ENCODE results near the gene AGFG2. TPM values are rescaled to one million over a fixed set of nuclear protein-coding genes. Genes with fewer than 3 reads are reported as not detected.
A peak's percentile ranks its signal among the peaks of the same experiment; 100 is the strongest.

AGFG2 gene
- total RNA-seq, 1 donor from 2014 or later, result 10.3 TPM

DNA sequence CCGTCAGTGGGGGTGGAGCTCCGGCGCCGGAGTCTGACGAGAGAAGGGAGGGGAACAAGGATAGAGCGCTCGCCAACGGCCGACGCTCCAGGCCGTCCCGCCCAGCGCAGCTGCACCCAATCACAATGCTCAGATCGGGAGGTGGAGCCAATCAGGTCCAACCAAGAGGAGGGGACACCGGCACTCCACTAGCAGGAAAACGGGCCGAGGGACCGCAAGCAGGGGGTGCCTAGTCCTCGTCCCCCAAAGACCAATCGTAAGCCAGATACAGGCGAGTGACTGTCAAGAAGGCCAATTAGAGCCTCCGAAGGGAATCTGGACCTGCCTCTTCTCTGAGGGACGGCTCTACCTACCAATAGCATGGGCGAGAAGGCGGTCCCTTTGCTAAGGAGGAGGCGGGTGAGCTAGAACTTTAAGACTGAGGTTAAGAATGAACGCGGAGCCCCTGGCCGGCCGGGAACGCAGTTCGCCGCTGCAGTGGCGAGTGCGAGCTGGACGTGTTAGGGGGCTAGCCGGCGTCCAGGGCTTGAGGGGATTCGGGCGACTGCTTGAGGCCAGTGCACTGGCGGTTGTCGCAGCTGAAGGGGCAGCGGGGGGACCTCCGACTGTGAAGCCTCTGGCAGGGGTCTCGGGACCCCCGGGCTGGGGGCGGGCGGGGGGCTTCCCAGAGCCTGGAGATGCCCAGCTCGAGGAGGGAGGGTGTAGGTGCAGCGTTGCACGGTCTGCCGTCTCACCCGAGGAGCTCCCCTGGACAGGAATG, 47.4 kb downstream of the AGFG2 start, which contains the start of gene FBXO24:
Gene FBXO24, plus strand, starts transcription at position 63 of the 760 bp plus-strand sequence. Its CDS starts 298 bp downstream, at position 361.
- peak within 1 kb of the TSS; percentile 94 for H3K4me3 Mint-ChIP-seq (ENCODE audit: low read depth)
- peak within 1 kb of the TSS; percentile 98 for H3K27ac Mint-ChIP-seq
- no peaks in the 10 kb centered on the region for H3K36me3 Mint-ChIP-seq (ENCODE audit: insufficient read depth)
- peaks cover 34% of the 10 kb centered on the region for H3K4me1 Mint-ChIP-seq (ENCODE audit: low read depth)
- peaks cover 6% of the 10 kb centered on the region for H3K27me3 Mint-ChIP-seq
- TF ChIP-seq, protein P1, sequence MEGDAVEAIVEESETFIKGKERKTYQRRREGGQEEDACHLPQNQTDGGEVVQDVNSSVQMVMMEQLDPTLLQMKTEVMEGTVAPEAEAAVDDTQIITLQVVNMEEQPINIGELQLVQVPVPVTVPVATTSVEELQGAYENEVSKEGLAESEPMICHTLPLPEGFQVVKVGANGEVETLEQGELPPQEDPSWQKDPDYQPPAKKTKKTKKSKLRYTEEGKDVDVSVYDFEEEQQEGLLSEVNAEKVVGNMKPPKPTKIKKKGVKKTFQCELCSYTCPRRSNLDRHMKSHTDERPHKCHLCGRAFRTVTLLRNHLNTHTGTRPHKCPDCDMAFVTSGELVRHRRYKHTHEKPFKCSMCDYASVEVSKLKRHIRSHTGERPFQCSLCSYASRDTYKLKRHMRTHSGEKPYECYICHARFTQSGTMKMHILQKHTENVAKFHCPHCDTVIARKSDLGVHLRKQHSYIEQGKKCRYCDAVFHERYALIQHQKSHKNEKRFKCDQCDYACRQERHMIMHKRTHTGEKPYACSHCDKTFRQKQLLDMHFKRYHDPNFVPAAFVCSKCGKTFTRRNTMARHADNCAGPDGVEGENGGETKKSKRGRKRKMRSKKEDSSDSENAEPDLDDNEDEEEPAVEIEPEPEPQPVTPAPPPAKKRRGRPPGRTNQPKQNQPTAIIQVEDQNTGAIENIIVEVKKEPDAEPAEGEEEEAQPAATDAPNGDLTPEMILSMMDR (IDR thresholded peaks at IDR 0.05; ENCODE audit: unreplicated experiment), result no peak
- DNase-seq (ENCODE audit: low spot score, unreplicated experiment), result peak; percentile 98
- H3K9me3 Mint-ChIP-seq (ENCODE audit: low read depth), result no peaks in the 10 kb centered on the region

GRCh38 chr7:100588438-100588837, 49.4 kb downstream of the AGFG2 start:
- DNase-seq (ENCODE audit: low spot score, unreplicated experiment), result no peak
- no peaks in the 10 kb centered on the region for H3K9me3 Mint-ChIP-seq (ENCODE audit: low read depth)
- TF ChIP-seq, protein P1 (IDR thresholded peaks at IDR 0.05; ENCODE audit: unreplicated experiment), result peak; percentile 31
- peaks cover 31% of the 10 kb centered on the region for H3K4me1 Mint-ChIP-seq (ENCODE audit: low read depth)
- H3K4me3 Mint-ChIP-seq (ENCODE audit: low read depth), result peak overlapping the region; percentile 58
- H3K27ac Mint-ChIP-seq, result peak overlapping the region; percentile 27
- H3K27me3 Mint-ChIP-seq, result peaks cover 6% of the 10 kb centered on the region
- H3K36me3 Mint-ChIP-seq (ENCODE audit: insufficient read depth), result no peaks in the 10 kb centered on the region

DNA sequence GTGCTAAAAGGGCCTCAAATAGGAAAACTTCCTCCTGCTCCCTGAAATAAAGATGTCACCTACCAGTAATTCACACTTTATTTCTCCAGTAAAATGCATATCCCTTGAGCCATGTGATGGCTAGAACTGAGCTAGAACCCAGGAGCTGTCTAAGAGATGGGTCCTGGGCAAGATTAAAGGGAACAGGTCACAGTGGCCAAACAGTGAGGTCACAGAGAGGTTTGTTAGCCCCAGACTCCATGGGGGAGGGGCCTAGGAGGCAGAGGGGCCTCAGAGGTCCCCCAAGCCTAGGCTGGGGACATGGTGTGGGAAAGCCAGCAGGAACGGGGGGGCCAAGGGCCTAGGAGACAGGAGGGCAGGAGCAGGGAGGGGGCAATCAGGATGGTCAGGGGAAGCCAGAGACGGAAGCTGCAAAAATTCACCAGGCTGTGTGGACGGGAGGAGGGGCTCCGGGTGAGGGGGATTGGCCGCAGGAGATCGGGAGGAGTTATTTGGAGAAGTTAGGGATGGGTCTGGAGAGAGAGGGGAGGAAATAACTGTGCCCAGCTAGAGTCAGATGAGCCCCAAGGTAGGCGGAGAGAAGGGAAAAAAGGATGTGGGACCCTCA, 50.4 kb downstream of the AGFG2 start:
- H3K4me3 Mint-ChIP-seq (ENCODE audit: low read depth), result no peak overlapping the region
- TF ChIP-seq, protein P1 (IDR thresholded peaks at IDR 0.05; ENCODE audit: unreplicated experiment), result no peak

GRCh38 chr7:100590077-100590737, 51.2 kb downstream of the AGFG2 start:
- Mint-ChIP-seq H3K4me1 (ENCODE audit: low read depth) (peaks cover 15% of the 10 kb centered on the region), H3K27me3 (peaks cover 6% of the 10 kb centered on the region), H3K36me3 (ENCODE audit: insufficient read depth) (no peaks in the 10 kb centered on the region), H3K27ac (no peak overlapping the region), H3K9me3 (ENCODE audit: low read depth) (no peaks in the 10 kb centered on the region), H3K4me3 (ENCODE audit: low read depth) (no peak overlapping the region)
- TF ChIP-seq, protein P1 (IDR thresholded peaks at IDR 0.05; ENCODE audit: unreplicated experiment), result no peak
- DNase-seq (ENCODE audit: low spot score, unreplicated experiment), result no peak

More for the DNA sequence above, 50.4 kb downstream of the AGFG2 start:
- peaks cover 6% of the 10 kb centered on the region for H3K27me3 Mint-ChIP-seq
- peaks cover 23% of the 10 kb centered on the region for H3K4me1 Mint-ChIP-seq (ENCODE audit: low read depth)
- H3K9me3 Mint-ChIP-seq (ENCODE audit: low read depth), result no peaks in the 10 kb centered on the region
- peak overlapping the region; percentile 2 for H3K27ac Mint-ChIP-seq
- no peaks in the 10 kb centered on the region for H3K36me3 Mint-ChIP-seq (ENCODE audit: insufficient read depth)
- DNase-seq (ENCODE audit: low spot score, unreplicated experiment), result no peak

DNA sequence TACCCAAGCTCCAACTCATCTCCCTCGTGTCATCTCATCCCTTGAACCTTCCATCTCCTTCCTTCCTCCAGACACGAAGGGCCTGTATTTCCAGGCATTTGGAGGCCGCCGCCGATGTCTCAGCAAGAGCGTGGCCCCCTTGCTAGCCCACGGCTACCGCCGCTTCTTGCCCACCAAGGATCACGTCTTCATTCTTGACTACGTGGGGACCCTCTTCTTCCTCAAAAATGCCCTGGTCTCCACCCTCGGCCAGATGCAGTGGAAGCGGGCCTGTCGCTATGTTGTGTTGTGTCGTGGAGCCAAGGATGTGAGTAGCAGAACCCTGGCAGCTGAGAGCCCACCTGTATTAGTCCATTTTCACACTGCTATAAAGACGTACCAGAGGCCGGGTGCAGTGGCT, 52.6 kb downstream of the AGFG2 start:
- Mint-ChIP-seq H3K4me1 (ENCODE audit: low read depth) (peaks cover 13% of the 10 kb centered on the region), H3K36me3 (ENCODE audit: insufficient read depth) (no peaks in the 10 kb centered on the region), H3K27ac (no peak overlapping the region), H3K4me3 (ENCODE audit: low read depth) (no peak overlapping the region), H3K9me3 (ENCODE audit: low read depth) (no peaks in the 10 kb centered on the region), H3K27me3 (peaks cover 9% of the 10 kb centered on the region)
- TF ChIP-seq, protein P1 (IDR thresholded peaks at IDR 0.05; ENCODE audit: unreplicated experiment), result no peak
- no peak for DNase-seq (ENCODE audit: low spot score, unreplicated experiment)

All from progenitor cell of endocrine pancreas (in vitro differentiated cells).